K562 (cell line): ENCODE measurements around the gene HDAC10. TPM values are rescaled to one million over a fixed set of nuclear protein-coding genes. Genes with fewer than 3 reads are reported as not detected.
"Not testable (repeated sequence)": the region's sequence is repeated elsewhere in the genome, so short reads cannot be mapped to it uniquely, and the experiment has no call there.

Experiments used
- ATAC-seq: fragments of 200-7000 bp; cut with Tn5 transposase; 3 replicates; pipeline ENCODE4 v1.9.1; 2020; ENCODE audit warnings: moderate library complexity
- BruUV-seq: library from RNA; stranded (reverse); fragments of 400-500 nt; replicated peaks from 2 replicates; lab custom pipeline; 2021; lab: Mats Ljungman, UMichigan
- CTCF ChIA-PET: fragments of 300-600 bp; formaldehyde crosslinking; extraction: SDS; loops from one replicate; lab custom pipeline; 2021; ENCODE audit warnings: low intra/inter-chr PET ratio; lab: Yijun Ruan, JAX
- POLR2A ChIA-PET: fragments of 300-600, 350-650 bp; sonication (Branson Sonifier 250); formaldehyde crosslinking; extraction: SDS; loops from one replicate; lab custom pipeline; 2021; ENCODE audit warnings: antibody characterized with exemption, inconsistent platforms; lab: Yijun Ruan, JAX
- DNase-seq, 4 experiments: peaks; one replicate each; pipeline versions ENCODE4 v3.0.0 to v3.0.0-alpha.2; 2011 to 2018; ENCODE audit warnings: low spot score in 3 of 4, mixed read lengths in 3 of 4; ENCODE audit errors: extremely low read depth in 1 of 4
- FAIRE-seq: peaks from 2 replicates; lab custom pipeline; 2011; peaks lifted over from hg19 to GRCh38; lab: Jason Lieb, UNC
- H2AFZ ChIP-seq: 2 replicates; pipeline ENCODE4 v1.6.0; 2011; ENCODE audit warnings: low read depth, low read length, control low read depth, inconsistent platforms
- H3K27ac ChIP-seq: fragments of 200-600 bp; 3 replicates; pipeline ENCODE4 v1.8.0; 2011; ENCODE audit warnings: low read depth, mild to moderate bottlenecking, control low read depth, inconsistent platforms, low read length, moderate library complexity, mixed read lengths; ENCODE audit errors: extremely low read depth
- H3K27me3 ChIP-seq, 2 experiments: fragments of 300-600 bp in 1 of 2; 2 replicates in 1 of 2; 3 replicates in 1 of 2; pipeline versions ENCODE4 v1.6.0 to v1.8.0; 2011; ENCODE audit warnings: inconsistent platforms in 2 of 2, low read length in 2 of 2, mild to moderate bottlenecking in 1 of 2, mixed read lengths in 1 of 2, moderate library complexity in 1 of 2; ENCODE audit not compliant: control insufficient read depth in 2 of 2, insufficient read depth in 2 of 2
- H3K36me3 ChIP-seq: fragments of 300-600 bp; 3 replicates; pipeline ENCODE4 v1.8.0; 2011; ENCODE audit warnings: mild to moderate bottlenecking, low read length, inconsistent platforms; ENCODE audit not compliant: control insufficient read depth, insufficient read depth
- H3K4me1 ChIP-seq, 2 experiments: fragments of 200-600 bp in 1 of 2; replicated peaks in 1 of 2; 2 replicates in 1 of 2; 3 replicates in 1 of 2; pipeline versions ENCODE4 v1.5.1 to v1.8.0; 2011; ENCODE audit warnings: inconsistent platforms in 2 of 2, low read length in 2 of 2, mild to moderate bottlenecking in 1 of 2, mixed read lengths in 1 of 2, moderate library complexity in 1 of 2; ENCODE audit not compliant: control insufficient read depth in 2 of 2, insufficient read depth in 2 of 2
- H3K4me2 ChIP-seq: 2 replicates; pipeline ENCODE4 v1.6.1; 2011; ENCODE audit warnings: low read length, control low read depth, inconsistent platforms, mixed read lengths; ENCODE audit not compliant: insufficient read depth
- H3K4me3 ChIP-seq: fragments of 200-600 bp; sonication (generic), shearing (Covaris generic); 2 replicates; pipeline ENCODE4 v1.5.1; 2016; ENCODE audit warnings: control low read depth, inconsistent platforms
- H3K79me2 ChIP-seq: fragments of 200-600 bp; 3 replicates; pipeline ENCODE4 v1.8.0; 2011; ENCODE audit warnings: low read length, inconsistent platforms; ENCODE audit not compliant: control insufficient read depth, insufficient read depth
- H3K9ac ChIP-seq, 2 experiments: 2 replicates each; pipeline versions ENCODE4 v1.6.0 to v1.6.1; 2011; ENCODE audit warnings: low read depth in 2 of 2, low read length in 2 of 2, control low read depth in 1 of 2, inconsistent platforms in 1 of 2, mild to moderate bottlenecking in 1 of 2, mixed read lengths in 1 of 2; ENCODE audit not compliant: insufficient read depth in 1 of 2
- H3K9me1 ChIP-seq: one replicate; pipeline ENCODE4 v1.6.0; 2011; ENCODE audit warnings: inconsistent platforms, mild to moderate bottlenecking, low read length, moderate library complexity; ENCODE audit not compliant: control insufficient read depth, insufficient read depth
- H3K9me3 ChIP-seq: replicated peaks from 2 replicates; pipeline ENCODE4 v1.5.1; 2011; ENCODE audit warnings: low read depth, low read length, inconsistent platforms; ENCODE audit not compliant: control insufficient read depth, insufficient read depth
- H4K20me1 ChIP-seq: replicated peaks from 2 replicates; pipeline ENCODE4 v1.6.1; 2011; ENCODE audit warnings: low read length, inconsistent platforms, mixed read lengths; ENCODE audit not compliant: control insufficient read depth, insufficient read depth
- WGBS: fragments of 100-300 bp; shearing (Covaris generic); methylation state at CpG from one replicate; pipeline ENCODE4 v1.1.6; 2016; ENCODE audit warnings: low coverage, mixed read lengths; ENCODE audit not compliant: insufficient coverage; ENCODE audit errors: missing lambda C conversion rate; 5-methylcytosine and 5-hydroxymethylcytosine counted together
- in situ Hi-C: fragments of 300-500 bp; cut with MboI; formaldehyde crosslinking; loops from 4 replicates; pipeline ENCODE4 v1.15.0; 2018; ENCODE audit warnings: inconsistent platforms, mixed read lengths
- intact Hi-C: fragments of 100-400 bp; cut with micrococcal nuclease; formaldehyde crosslinking; loops from 2 replicates; pipeline ENCODE4 v1.14.2; 2022
- polyA plus RNA-seq, 8 experiments: library from polyadenylated mRNA; depleted of rRNA in 4 of 8; stranded (reverse) in 5 of 8; unstranded in 3 of 8; fragments of >200 nt; fragmentation: Nextera tagmentation in 2 of 8; fragmentation: Illumina TruSeq in 1 of 8; extraction: Ambion mirVana in 2 of 8; extraction: Trizol in 1 of 8; gene quantifications; 2 replicates each; pipeline versions ENCODE4 v1.2.1 to v1.2.3, GENCODE V29; 2011 to 2014; ENCODE audit warnings: inconsistent platforms in 1 of 8, missing spikeins in 1 of 8
- total RNA-seq, 7 experiments: library from RNA; depleted of rRNA in 6 of 7; stranded (reverse); fragments of >200 nt in 6 of 7; fragmentation: Illumina TruSeq in 2 of 7; extraction: Trizol in 2 of 7; gene quantifications; 2 replicates each; pipeline versions ENCODE4 v1.2.1 to v1.2.3, GENCODE V29; 2011 to 2021; ENCODE audit warnings: low replicate concordance in 1 of 7
- TF ChIP-seq, protein P1 (sequence below): sonication (generic); formaldehyde crosslinking; IDR thresholded peaks from 2 replicates; pipeline ENCODE4 v1.9.0; 2022; ENCODE audit warnings: mild to moderate bottlenecking, missing genetic modification reagents
- TF ChIP-seq, protein P2 (sequence below): sonication (generic); formaldehyde crosslinking; IDR thresholded peaks from 2 replicates; pipeline ENCODE4 v1.8.1; 2023; ENCODE audit warnings: mild to moderate bottlenecking, missing genetic modification reagents

The HDAC10 gene
- total and polyA plus RNA-seq, 9 of the 15 experiments (the other 6 are each of a cell fraction or from before 2014, with no cell fraction given): 0.10 to 44.2 (median 6.5) TPM

DNA sequence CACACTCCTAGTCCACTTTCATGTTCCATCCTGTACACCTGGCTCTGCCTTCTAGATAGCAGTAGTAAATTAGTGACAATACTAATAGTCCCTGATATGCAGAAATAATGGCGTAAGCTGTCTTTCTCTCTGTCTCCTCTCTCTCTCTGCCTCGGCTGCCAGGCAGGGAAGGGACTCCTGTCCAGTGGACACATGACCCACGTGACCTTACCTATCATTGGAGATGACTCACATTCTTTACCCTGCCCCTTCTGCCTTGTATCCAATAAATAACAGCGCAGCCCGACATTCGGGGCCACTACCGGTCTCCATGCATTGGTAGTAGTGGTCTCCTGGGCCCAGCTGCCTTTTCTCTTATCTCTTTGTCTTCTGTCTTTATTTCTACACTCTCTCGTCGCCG, 22.7 kb upstream of the HDAC10 start:
- not testable (repeated sequence) for H2AFZ ChIP-seq, H3K27ac ChIP-seq, H3K27me3 ChIP-seq, H3K9ac ChIP-seq, H3K9me3 ChIP-seq, ATAC-seq, FAIRE-seq, H3K9me1 ChIP-seq, BruUV-seq, H3K4me3 ChIP-seq, H3K79me2 ChIP-seq, DNase-seq, H4K20me1 ChIP-seq, H3K4me2 ChIP-seq
- 24% methylated on average over 5 of the region's 10 CpGs for WGBS
- Histone ChIP-seq H3K36me3 (peaks cover 26% of the 10 kb centered on the region; the same call in 1 of the 3 replicates), H3K4me1 (peaks cover 7 to 64% of the 10 kb centered on the region in 2 experiments; a peak in 4 of 5 replicates)
- POLR2A ChIA-PET: interaction anchor here (0.6 to 1.1 kb wide), 2 partner anchors 155 to 224 kb away, joined by 3 to 4 read pairs; no protein-coding TSS in a partner anchor
- intact Hi-C loops: loop anchor here (2.0 to 5.0 kb wide), 2 partner anchors 54 to 69 kb away; partner anchors contain the start of genes DENND6B and PPP6R2
- in situ Hi-C loops: loop anchor here (5.0 kb wide), 1 partner anchor 54 kb away; the partner anchor contains the start of gene DENND6B
- TF ChIP-seq, protein P1, sequence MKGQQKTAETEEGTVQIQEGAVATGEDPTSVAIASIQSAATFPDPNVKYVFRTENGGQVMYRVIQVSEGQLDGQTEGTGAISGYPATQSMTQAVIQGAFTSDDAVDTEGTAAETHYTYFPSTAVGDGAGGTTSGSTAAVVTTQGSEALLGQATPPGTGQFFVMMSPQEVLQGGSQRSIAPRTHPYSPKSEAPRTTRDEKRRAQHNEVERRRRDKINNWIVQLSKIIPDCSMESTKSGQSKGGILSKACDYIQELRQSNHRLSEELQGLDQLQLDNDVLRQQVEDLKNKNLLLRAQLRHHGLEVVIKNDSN (CRISPR knock-in tag): peak; percentile 28; the same call in 1 of the 2 replicates
- CTCF ChIA-PET: interaction anchor here (2.4 kb wide), 1 partner anchor 69 kb away, joined by 8 read pairs; the partner anchor contains the start of gene PPP6R2

DNA sequence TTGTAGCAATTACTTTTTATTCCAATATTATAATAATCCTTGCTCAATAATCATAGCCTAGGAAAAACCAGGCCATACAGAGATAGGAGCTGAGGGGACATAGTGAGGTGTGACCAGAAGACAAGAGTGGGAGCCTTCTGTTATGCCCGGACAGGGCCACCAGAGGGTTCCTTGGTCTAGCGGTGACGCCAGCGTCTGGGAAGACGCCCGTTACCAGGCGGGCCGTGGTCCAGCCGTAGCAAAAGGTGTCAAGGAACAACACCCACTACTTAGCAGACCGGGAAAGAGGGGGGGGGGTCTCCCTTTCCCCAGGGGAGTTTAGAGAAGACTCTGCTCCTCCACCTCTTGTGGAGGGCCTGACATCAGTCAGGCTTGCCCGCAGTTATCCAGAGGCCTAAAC, 22.3 kb upstream of the HDAC10 start:
- DNase-seq, H3K9ac ChIP-seq, H3K4me2 ChIP-seq, H3K79me2 ChIP-seq, FAIRE-seq, ATAC-seq, H3K9me1 ChIP-seq, H3K4me3 ChIP-seq, CTCF ChIA-PET, H3K27ac ChIP-seq, H2AFZ ChIP-seq, BruUV-seq, H3K27me3 ChIP-seq, H3K9me3 ChIP-seq, H4K20me1 ChIP-seq: not testable (repeated sequence)
- POLR2A ChIA-PET: interaction anchor here (0.6 to 1.1 kb wide), 2 partner anchors 155 to 224 kb away, joined by 3 to 4 read pairs; no protein-coding TSS in a partner anchor
- WGBS: 38% methylated on average over 2 of the region's 11 CpGs
- intact Hi-C loops (loop anchor here (5.0 kb wide), 1 partner anchor 54 kb away; the partner anchor contains the start of gene DENND6B), in situ Hi-C loops (loop anchor here (5.0 kb wide), 1 partner anchor 54 kb away; the partner anchor contains the start of gene DENND6B)
- Histone ChIP-seq H3K4me1 (peaks cover 7 to 68% of the 10 kb centered on the region in 2 experiments; a peak in 4 of 5 replicates), H3K36me3 (peaks cover 22% of the 10 kb centered on the region; the same call in 1 of the 3 replicates)
- TF ChIP-seq, protein P2, sequence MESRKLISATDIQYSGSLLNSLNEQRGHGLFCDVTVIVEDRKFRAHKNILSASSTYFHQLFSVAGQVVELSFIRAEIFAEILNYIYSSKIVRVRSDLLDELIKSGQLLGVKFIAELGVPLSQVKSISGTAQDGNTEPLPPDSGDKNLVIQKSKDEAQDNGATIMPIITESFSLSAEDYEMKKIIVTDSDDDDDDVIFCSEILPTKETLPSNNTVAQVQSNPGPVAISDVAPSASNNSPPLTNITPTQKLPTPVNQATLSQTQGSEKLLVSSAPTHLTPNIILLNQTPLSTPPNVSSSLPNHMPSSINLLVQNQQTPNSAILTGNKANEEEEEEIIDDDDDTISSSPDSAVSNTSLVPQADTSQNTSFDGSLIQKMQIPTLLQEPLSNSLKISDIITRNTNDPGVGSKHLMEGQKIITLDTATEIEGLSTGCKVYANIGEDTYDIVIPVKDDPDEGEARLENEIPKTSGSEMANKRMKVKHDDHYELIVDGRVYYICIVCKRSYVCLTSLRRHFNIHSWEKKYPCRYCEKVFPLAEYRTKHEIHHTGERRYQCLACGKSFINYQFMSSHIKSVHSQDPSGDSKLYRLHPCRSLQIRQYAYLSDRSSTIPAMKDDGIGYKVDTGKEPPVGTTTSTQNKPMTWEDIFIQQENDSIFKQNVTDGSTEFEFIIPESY: peak; percentile 71; the same call in 1 of the 2 replicates
